Measurements from ENCODE around the gene FNDC3B. TPM values are rescaled to one million over a fixed set of nuclear protein-coding genes. Genes with fewer than 3 reads are reported as not detected.
A peak's percentile ranks its signal among the peaks of the same experiment; 100 is the strongest.

FNDC3B gene
- total and polyA plus RNA-seq, 5 donors from 2014 or later = 6.8 to 31.8 (median 11.7) TPM

DNA sequence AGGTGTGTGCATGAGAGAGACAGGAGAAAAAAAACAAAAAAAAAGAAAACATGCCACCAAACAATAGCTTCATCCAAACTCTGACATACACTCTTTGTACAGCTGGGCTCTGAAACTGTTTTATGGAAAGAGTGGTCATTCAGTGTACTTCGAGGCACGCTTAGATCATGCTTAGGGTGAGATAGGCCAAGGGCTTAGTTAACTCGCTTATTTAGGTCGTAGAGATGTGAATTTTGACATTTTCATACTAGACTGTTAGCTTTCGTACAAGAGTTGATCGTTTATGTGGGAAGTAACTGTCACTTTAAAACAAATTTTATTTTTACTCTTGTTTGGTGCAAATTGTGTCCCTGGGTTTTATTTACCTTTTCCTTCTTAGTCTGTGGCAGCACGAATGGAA lies 242.5 kb downstream of the FNDC3B start:
- DNase-seq (no peak), ATAC-seq (ENCODE audit: low read depth in 2 of 2) (no peak)
- H3K9me3 Mint-ChIP-seq = no peaks in the 10 kb centered on the region
- H3K27ac ChIP-seq (ENCODE audit: insufficient read depth, low read length, poor library complexity, severe bottlenecking) = no peak overlapping the region
- no peak overlapping the region for H3K27ac Mint-ChIP-seq
- H3K4me3 Mint-ChIP-seq = no peak overlapping the region
- peaks cover 0 to 16% (median 6%) of the 10 kb centered on the region in 4 donors for H3K4me1 Mint-ChIP-seq
- H3K36me3 Mint-ChIP-seq = peaks cover 14% of the 10 kb centered on the region
- no peaks in the 10 kb centered on the region for H3K4me1 ChIP-seq (ENCODE audit: control insufficient read depth, insufficient read depth, low read length, poor library complexity, severe bottlenecking)
- no peaks in the 10 kb centered on the region for H3K27me3 Mint-ChIP-seq
- peaks cover 4% of the 10 kb centered on the region for H3K36me3 ChIP-seq (ENCODE audit: control insufficient read depth, insufficient read depth, low read length)
- no peaks in the 10 kb centered on the region for H3K9me3 ChIP-seq (ENCODE audit: control insufficient read depth in 2 of 2, low read length in 2 of 2)
- no peak overlapping the region for H3K4me3 ChIP-seq (ENCODE audit: low read depth, low read length)
- no peaks in the 10 kb centered on the region for H3K27me3 ChIP-seq (ENCODE audit: control insufficient read depth, insufficient read depth, low read length)

GRCh38 chr3:172282850-172283249 lies 243.5 kb downstream of the FNDC3B start:
- no peak overlapping the region for H3K4me3 Mint-ChIP-seq
- H3K4me1 Mint-ChIP-seq = peaks cover 5 to 21% (median 8%) of the 10 kb centered on the region in 4 donors

GRCh38 chr3:172283841-172284357 lies 244.5 kb downstream of the FNDC3B start:
- DNase-seq = no peak
- H3K27me3 ChIP-seq (ENCODE audit: control insufficient read depth, insufficient read depth, low read length) = no peaks in the 10 kb centered on the region
- no peaks in the 10 kb centered on the region for H3K27me3 Mint-ChIP-seq
- ATAC-seq (ENCODE audit: low read depth in 2 of 2) = no peak
- no peaks in the 10 kb centered on the region for H3K4me1 ChIP-seq (ENCODE audit: control insufficient read depth, insufficient read depth, low read length, poor library complexity, severe bottlenecking)
- no peak overlapping the region for H3K27ac Mint-ChIP-seq
- H3K36me3 ChIP-seq (ENCODE audit: control insufficient read depth, insufficient read depth, low read length) = peaks cover 15% of the 10 kb centered on the region
- peaks cover 5 to 29% (median 17%) of the 10 kb centered on the region in 4 donors for H3K4me1 Mint-ChIP-seq
- H3K4me3 ChIP-seq (ENCODE audit: low read depth, low read length) = no peak overlapping the region
- no peaks in the 10 kb centered on the region for H3K9me3 Mint-ChIP-seq
- H3K27ac ChIP-seq (ENCODE audit: insufficient read depth, low read length, poor library complexity, severe bottlenecking) = no peak overlapping the region
- no peaks in the 10 kb centered on the region for H3K9me3 ChIP-seq (ENCODE audit: control insufficient read depth in 2 of 2, low read length in 2 of 2)
- H3K36me3 Mint-ChIP-seq = peaks cover 29% of the 10 kb centered on the region
- no peak overlapping the region for H3K4me3 Mint-ChIP-seq

More at GRCh38 chr3:172282850-172283249, 243.5 kb downstream of the FNDC3B start:
- Histone ChIP-seq H3K4me1 (ENCODE audit: control insufficient read depth, insufficient read depth, low read length, poor library complexity, severe bottlenecking) (no peaks in the 10 kb centered on the region), H3K9me3 (ENCODE audit: control insufficient read depth in 2 of 2, low read length in 2 of 2) (no peaks in the 10 kb centered on the region), H3K27ac (ENCODE audit: insufficient read depth, low read length, poor library complexity, severe bottlenecking) (no peak overlapping the region), H3K36me3 (ENCODE audit: control insufficient read depth, insufficient read depth, low read length) (peaks cover 13% of the 10 kb centered on the region), H3K4me3 (ENCODE audit: low read depth, low read length) (no peak overlapping the region), H3K27me3 (ENCODE audit: control insufficient read depth, insufficient read depth, low read length) (no peaks in the 10 kb centered on the region)
- Mint-ChIP-seq H3K27me3 (no peaks in the 10 kb centered on the region), H3K27ac (no peak overlapping the region), H3K36me3 (peaks cover 20% of the 10 kb centered on the region), H3K9me3 (no peaks in the 10 kb centered on the region)
- DNase-seq (no peak), ATAC-seq (ENCODE audit: low read depth in 2 of 2) (no peak)

- ATAC-seq (ENCODE audit: low read depth in 2 of 2) = no peak
- Histone ChIP-seq H3K27ac (ENCODE audit: insufficient read depth, low read length, poor library complexity, severe bottlenecking) (no peak overlapping the region), H3K4me1 (ENCODE audit: control insufficient read depth, insufficient read depth, low read length, poor library complexity, severe bottlenecking) (no peaks in the 10 kb centered on the region), H3K27me3 (ENCODE audit: control insufficient read depth, insufficient read depth, low read length) (no peaks in the 10 kb centered on the region), H3K4me3 (ENCODE audit: low read depth, low read length) (no peak overlapping the region), H3K9me3 (ENCODE audit: control insufficient read depth in 2 of 2, low read length in 2 of 2) (no peaks in the 10 kb centered on the region), H3K36me3 (ENCODE audit: control insufficient read depth, insufficient read depth, low read length) (peaks cover 19% of the 10 kb centered on the region)
- no peaks in the 10 kb centered on the region for H3K27me3 Mint-ChIP-seq
- H3K27ac Mint-ChIP-seq = no peak overlapping the region
- H3K9me3 Mint-ChIP-seq = no peaks in the 10 kb centered on the region
- no peak overlapping the region for H3K4me3 Mint-ChIP-seq
- H3K36me3 Mint-ChIP-seq = peaks cover 34% of the 10 kb centered on the region
- no peak for DNase-seq
- peaks cover 5 to 32% (median 18%) of the 10 kb centered on the region in 4 donors for H3K4me1 Mint-ChIP-seq
Observed at GRCh38 chr3:172285844-172286243, 246.5 kb downstream of the FNDC3B start.

GRCh38 chr3:172286548-172287148 lies 247.3 kb downstream of the FNDC3B start:
- Mint-ChIP-seq H3K27me3 (no peaks in the 10 kb centered on the region), H3K4me1 (peaks cover 5 to 32% (median 18%) of the 10 kb centered on the region in 4 donors), H3K9me3 (no peaks in the 10 kb centered on the region), H3K27ac (peak overlapping the region in 1 of 3 donors; percentile 36), H3K4me3 (no peak overlapping the region), H3K36me3 (peaks cover 34% of the 10 kb centered on the region)
- H3K4me1 ChIP-seq (ENCODE audit: control insufficient read depth, insufficient read depth, low read length, poor library complexity, severe bottlenecking) = no peaks in the 10 kb centered on the region
- no peaks in the 10 kb centered on the region for H3K27me3 ChIP-seq (ENCODE audit: control insufficient read depth, insufficient read depth, low read length)
- ATAC-seq (ENCODE audit: low read depth in 2 of 2) (no peak), DNase-seq (no peak)
- no peak overlapping the region for H3K4me3 ChIP-seq (ENCODE audit: low read depth, low read length)
- H3K27ac ChIP-seq (ENCODE audit: insufficient read depth, low read length, poor library complexity, severe bottlenecking) = no peak overlapping the region
- peaks cover 19% of the 10 kb centered on the region for H3K36me3 ChIP-seq (ENCODE audit: control insufficient read depth, insufficient read depth, low read length)
- H3K9me3 ChIP-seq (ENCODE audit: control insufficient read depth in 2 of 2, low read length in 2 of 2) = no peaks in the 10 kb centered on the region

DNA sequence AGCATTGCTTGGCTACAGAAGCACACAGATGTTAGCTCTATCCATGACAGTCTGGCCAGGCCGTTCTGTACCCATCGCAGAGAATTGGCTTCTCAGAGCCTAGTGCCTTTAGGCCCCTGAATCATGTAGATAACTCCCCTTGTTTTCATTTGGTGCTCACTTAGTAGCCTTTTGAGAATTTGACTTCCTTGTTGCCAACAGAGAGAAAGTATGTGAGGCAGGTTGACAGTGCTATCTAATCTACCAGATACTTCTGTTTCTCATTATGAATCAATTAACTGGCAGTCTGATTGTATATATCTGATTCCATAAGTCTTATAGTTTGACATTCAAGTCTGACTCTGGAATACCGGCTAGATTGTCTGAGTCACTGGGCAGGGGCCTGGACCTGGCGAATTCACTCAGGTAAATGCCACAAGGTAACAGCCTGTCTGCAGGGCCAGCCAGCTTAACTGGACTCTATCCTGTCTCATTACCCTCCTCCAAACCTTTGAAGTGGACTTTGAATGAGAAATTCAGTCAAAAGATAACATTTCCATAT lies 248.6 kb downstream of the FNDC3B start:
- H3K4me3 ChIP-seq (ENCODE audit: low read depth, low read length) = no peak overlapping the region
- no peaks in the 10 kb centered on the region for H3K9me3 ChIP-seq (ENCODE audit: control insufficient read depth in 2 of 2, low read length in 2 of 2)
- Mint-ChIP-seq H3K4me3 (no peak overlapping the region), H3K27me3 (no peaks in the 10 kb centered on the region), H3K27ac (peak overlapping the region in 1 of 3 donors; percentile 19), H3K9me3 (no peaks in the 10 kb centered on the region), H3K36me3 (peaks cover 34% of the 10 kb centered on the region), H3K4me1 (peaks cover 5 to 32% (median 18%) of the 10 kb centered on the region in 4 donors)
- DNase-seq (no peak), ATAC-seq (ENCODE audit: low read depth in 2 of 2) (no peak)
- H3K27ac ChIP-seq (ENCODE audit: insufficient read depth, low read length, poor library complexity, severe bottlenecking) = no peak overlapping the region
- peaks cover 19% of the 10 kb centered on the region for H3K36me3 ChIP-seq (ENCODE audit: control insufficient read depth, insufficient read depth, low read length)
- no peaks in the 10 kb centered on the region for H3K27me3 ChIP-seq (ENCODE audit: control insufficient read depth, insufficient read depth, low read length)
- no peaks in the 10 kb centered on the region for H3K4me1 ChIP-seq (ENCODE audit: control insufficient read depth, insufficient read depth, low read length, poor library complexity, severe bottlenecking)

DNA sequence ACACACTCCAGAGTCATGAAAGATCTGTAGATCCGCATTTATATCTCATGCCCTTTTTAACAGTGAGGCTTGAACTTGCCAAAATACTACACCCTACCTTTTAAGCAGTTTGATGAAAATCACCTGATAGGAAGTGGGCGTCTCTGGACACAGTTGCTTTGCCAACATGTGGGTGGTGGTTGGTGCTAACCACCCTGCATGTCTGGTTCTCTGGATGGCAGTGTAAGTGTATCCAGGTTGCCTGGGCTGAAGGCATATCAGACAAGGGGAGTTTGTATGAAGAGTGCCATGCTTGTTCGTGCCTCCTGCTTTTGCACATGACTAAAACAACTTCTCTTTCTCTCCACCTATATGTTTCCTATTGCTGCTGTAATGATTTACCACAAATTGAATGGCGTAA lies 249.3 kb downstream of the FNDC3B start:
- H3K4me1 Mint-ChIP-seq = peaks cover 5 to 32% (median 16%) of the 10 kb centered on the region in 4 donors
- Histone ChIP-seq H3K4me1 (ENCODE audit: control insufficient read depth, insufficient read depth, low read length, poor library complexity, severe bottlenecking) (no peaks in the 10 kb centered on the region), H3K4me3 (ENCODE audit: low read depth, low read length) (no peak overlapping the region), H3K36me3 (ENCODE audit: control insufficient read depth, insufficient read depth, low read length) (peaks cover 19% of the 10 kb centered on the region), H3K9me3 (ENCODE audit: control insufficient read depth in 2 of 2, low read length in 2 of 2) (no peaks in the 10 kb centered on the region), H3K27me3 (ENCODE audit: control insufficient read depth, insufficient read depth, low read length) (no peaks in the 10 kb centered on the region), H3K27ac (ENCODE audit: insufficient read depth, low read length, poor library complexity, severe bottlenecking) (no peak overlapping the region)
- peaks cover 34% of the 10 kb centered on the region for H3K36me3 Mint-ChIP-seq
- no peaks in the 10 kb centered on the region for H3K9me3 Mint-ChIP-seq
- H3K27ac Mint-ChIP-seq = peak overlapping the region in 2 of 3 donors; percentile 8 to 34
- ATAC-seq (ENCODE audit: low read depth in 2 of 2) = peak in 1 of 2 donors; percentile 54
- no peaks in the 10 kb centered on the region for H3K27me3 Mint-ChIP-seq
- no peak overlapping the region for H3K4me3 Mint-ChIP-seq
- peak in 1 of 3 donors; percentile 68 for DNase-seq

- DNase-seq = no peak
- H3K27ac ChIP-seq (ENCODE audit: insufficient read depth, low read length, poor library complexity, severe bottlenecking) = no peak overlapping the region
Observed at GRCh38 chr3:172289583-172289982, 250.2 kb downstream of the FNDC3B start.

More at GRCh38 chr3:172289583-172289982, 250.2 kb downstream of the FNDC3B start:
- H3K36me3 ChIP-seq (ENCODE audit: control insufficient read depth, insufficient read depth, low read length) = peaks cover 19% of the 10 kb centered on the region
- Mint-ChIP-seq H3K4me1 (peaks cover 5 to 32% (median 16%) of the 10 kb centered on the region in 4 donors), H3K27ac (no peak overlapping the region), H3K4me3 (no peak overlapping the region), H3K36me3 (peaks cover 41% of the 10 kb centered on the region), H3K9me3 (no peaks in the 10 kb centered on the region), H3K27me3 (no peaks in the 10 kb centered on the region)
- H3K9me3 ChIP-seq (ENCODE audit: control insufficient read depth in 2 of 2, low read length in 2 of 2) = no peaks in the 10 kb centered on the region
- no peak for ATAC-seq (ENCODE audit: low read depth in 2 of 2)
- no peaks in the 10 kb centered on the region for H3K4me1 ChIP-seq (ENCODE audit: control insufficient read depth, insufficient read depth, low read length, poor library complexity, severe bottlenecking)
- no peaks in the 10 kb centered on the region for H3K27me3 ChIP-seq (ENCODE audit: control insufficient read depth, insufficient read depth, low read length)
- no peak overlapping the region for H3K4me3 ChIP-seq (ENCODE audit: low read depth, low read length)
